Measurements from ENCODE around the gene COG5.

- TF ChIP-seq CTCF (IDR thresholded peaks at IDR 0.05): no peak
- no peak for TF ChIP-seq FOXM1 (IDR thresholded peaks at IDR 0.05; ENCODE audit: low read depth)
- no peak for TF ChIP-seq RXRA (IDR thresholded peaks at IDR 0.05; ENCODE audit: borderline replicate concordance, low read depth)
- TF ChIP-seq ELF1 (IDR thresholded peaks at IDR 0.05): no peak
- no peak for TF ChIP-seq YY1 (IDR thresholded peaks at IDR 0.05; ENCODE audit: low read depth)
- no peak for TF ChIP-seq TAF1 (IDR thresholded peaks at IDR 0.05; ENCODE audit: borderline replicate concordance, low read depth, low read length)
- peak; percentile 28; the same call in 1 of the 2 replicates for TF ChIP-seq JUND (IDR thresholded peaks at IDR 0.05)
- no peak for TF ChIP-seq NRF1 (IDR thresholded peaks at IDR 0.05; ENCODE audit: low read depth, low read length)
- TF ChIP-seq GABPA (IDR thresholded peaks at IDR 0.05; ENCODE audit: low read depth): no peak
- no peak for TF ChIP-seq USF2 (IDR thresholded peaks at IDR 0.05; ENCODE audit: borderline replicate concordance, low read depth, low read length)
- no peak for TF ChIP-seq ZBTB33 (IDR thresholded peaks at IDR 0.05; ENCODE audit: borderline replicate concordance, low read depth)
Measured at GRCh38 chr7:107162475-107162874, 401.2 kb downstream of the COG5 start.

Data from SK-N-SH (cell line).